HepG2 (cell line): ENCODE results near the gene CAPN11. TPM values are rescaled to one million over a fixed set of nuclear protein-coding genes. Genes with fewer than 3 reads are reported as not detected.

Source experiments
- ATF5 ChIP-seq: sonication (generic); formaldehyde crosslinking; IDR thresholded peaks from 2 replicates; pipeline ENCODE4 v1.4.0; 2020; ENCODE audit warnings: mild to moderate bottlenecking, low read depth, missing genetic modification reagents
- BRD4 ChIP-seq: sonication (generic); formaldehyde crosslinking; IDR thresholded peaks from 2 replicates; pipeline ENCODE4 v1.4.0; 2020; ENCODE audit warnings: missing genetic modification reagents
- DNMT3B ChIP-seq: conservative IDR thresholded peaks from 2 replicates; pipeline ENCODE4 v1.6.1; 2016; ENCODE audit warnings: missing biosample characterization, control low read depth
- IKZF1 ChIP-seq: fragments of 450-650 bp; IDR thresholded peaks from 2 replicates; pipeline ENCODE4 v1.7.1; 2016
- KMT2B ChIP-seq: IDR thresholded peaks from 2 replicates; pipeline ENCODE4 v1.6.1; 2016; ENCODE audit warnings: missing genetic modification reagents, missing compliant biosample characterization
- MEF2D ChIP-seq: sonication (generic); formaldehyde crosslinking; IDR thresholded peaks from 2 replicates; pipeline ENCODE4 v1.5.1; 2020; ENCODE audit warnings: mild to moderate bottlenecking, missing genetic modification reagents
- NBN ChIP-seq: fragments of 450-650 bp; conservative IDR thresholded peaks from 2 replicates; pipeline ENCODE4 v1.6.1; 2017
- SP5 ChIP-seq: IDR thresholded peaks from 2 replicates; pipeline ENCODE4 v1.6.1; 2016; ENCODE audit warnings: low read depth, borderline replicate concordance
- SRF ChIP-seq: IDR thresholded peaks from 2 replicates; pipeline ENCODE4 v1.6.1; 2011; ENCODE audit warnings: mild to moderate bottlenecking, low read depth, low read length, moderate library complexity
- SRSF9 ChIP-seq: fragments of 200-400 bp; formaldehyde crosslinking; IDR thresholded peaks from 2 replicates; pipeline ENCODE4 v1.6.1; 2018; ENCODE audit warnings: borderline replicate concordance, mild to moderate bottlenecking, low read depth, low read length; ENCODE audit not compliant: insufficient read depth, poor library complexity, severe bottlenecking
- ZBTB37 ChIP-seq: sonication (generic); formaldehyde crosslinking; IDR thresholded peaks from 2 replicates; pipeline ENCODE4 v1.4.0; 2020; ENCODE audit warnings: mild to moderate bottlenecking, missing genetic modification reagents
- ZNF276 ChIP-seq: sonication (generic); formaldehyde crosslinking; IDR thresholded peaks from 2 replicates; pipeline ENCODE4 v1.4.0; 2020; ENCODE audit warnings: mild to moderate bottlenecking, low read depth, missing genetic modification reagents
- ZNF547 ChIP-seq: sonication (generic); formaldehyde crosslinking; IDR thresholded peaks from 2 replicates; pipeline ENCODE4 v1.5.1; 2020; ENCODE audit warnings: mild to moderate bottlenecking, missing genetic modification reagents
- ZNF839 ChIP-seq: sonication (generic); formaldehyde crosslinking; IDR thresholded peaks from 2 replicates; pipeline ENCODE4 v1.4.0; 2020; ENCODE audit warnings: missing genetic modification reagents, mild to moderate bottlenecking, borderline replicate concordance
- ZNF850 ChIP-seq: sonication (generic); formaldehyde crosslinking; conservative IDR thresholded peaks from 2 replicates; pipeline ENCODE4 v1.9.0; 2021; ENCODE audit warnings: mild to moderate bottlenecking, missing genetic modification reagents
- polyA plus RNA-seq, 8 experiments: library from polyadenylated mRNA; depleted of rRNA in 3 of 8; stranded (reverse) in 7 of 8; unstranded in 1 of 8; fragments of >200 nt; fragmentation: Illumina TruSeq in 4 of 8; extraction: Trizol in 4 of 8; gene quantifications; 2 replicates each; pipeline versions ENCODE4 v1.2.1 to v1.2.3, GENCODE V29; 2011 to 2016; ENCODE audit warnings: low read depth in 4 of 8, missing spikeins in 1 of 8, mixed read lengths in 1 of 8; ENCODE audit not compliant: insufficient read depth in 1 of 8
- total RNA-seq, 5 experiments: library from RNA; depleted of rRNA; stranded (reverse); fragments of >200 nt; fragmentation: Illumina TruSeq; extraction: Trizol; gene quantifications; 2 replicates each; pipeline ENCODE4 v1.2.3, GENCODE V29; 2016; ENCODE audit warnings: low read depth in 1 of 5
- TF ChIP-seq, protein P1 (sequence below): sonication (generic); formaldehyde crosslinking; IDR thresholded peaks from 2 replicates; pipeline ENCODE4 v1.5.1; 2020; ENCODE audit warnings: missing genetic modification reagents, mild to moderate bottlenecking, borderline replicate concordance
- TF ChIP-seq, protein P2 (sequence below): sonication (generic); formaldehyde crosslinking; IDR thresholded peaks from 2 replicates; pipeline ENCODE4 v1.4.0; 2020; ENCODE audit warnings: missing genetic modification reagents; ENCODE audit errors: not compliant biosample characterization

CAPN11 gene
- total and polyA plus RNA-seq, 2 of the 13 experiments (the other 11 are each of a cell fraction or from before 2014, with no cell fraction given), result 0.07 to 0.11 TPM

DNA sequence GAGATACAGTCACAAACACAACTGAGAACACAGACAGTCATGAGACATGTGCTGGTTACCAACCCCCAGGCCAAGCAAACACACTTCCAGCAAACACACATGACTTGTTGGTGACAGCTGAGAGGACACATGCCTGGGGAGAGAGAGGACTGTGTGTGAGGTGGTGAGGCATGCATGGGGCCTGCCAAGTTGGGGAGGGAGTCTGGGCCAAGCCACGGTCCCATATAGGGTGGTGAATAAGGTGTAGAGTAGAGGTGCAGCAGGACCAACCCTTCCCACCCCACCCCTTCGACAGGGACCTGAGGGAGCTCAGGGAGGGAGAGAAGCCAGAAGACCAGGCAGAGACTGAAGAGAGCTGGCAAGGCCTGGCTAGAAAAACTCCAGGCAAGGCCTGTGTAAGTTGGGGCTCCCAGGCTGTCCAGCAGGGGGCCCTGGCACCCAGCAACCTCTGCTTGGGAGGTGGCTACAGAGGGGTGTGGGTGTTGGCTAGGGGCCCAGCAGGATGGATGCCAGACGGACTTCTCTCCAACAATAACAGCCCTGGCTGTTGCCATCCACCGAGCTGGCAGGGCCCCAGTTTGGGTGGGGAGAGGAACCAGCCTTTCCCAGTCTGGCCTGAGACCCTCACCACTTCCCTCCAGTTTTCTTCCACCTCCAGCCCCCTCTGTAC, 62.8 kb downstream of the CAPN11 start (continued):
- TF ChIP-seq, protein P1, sequence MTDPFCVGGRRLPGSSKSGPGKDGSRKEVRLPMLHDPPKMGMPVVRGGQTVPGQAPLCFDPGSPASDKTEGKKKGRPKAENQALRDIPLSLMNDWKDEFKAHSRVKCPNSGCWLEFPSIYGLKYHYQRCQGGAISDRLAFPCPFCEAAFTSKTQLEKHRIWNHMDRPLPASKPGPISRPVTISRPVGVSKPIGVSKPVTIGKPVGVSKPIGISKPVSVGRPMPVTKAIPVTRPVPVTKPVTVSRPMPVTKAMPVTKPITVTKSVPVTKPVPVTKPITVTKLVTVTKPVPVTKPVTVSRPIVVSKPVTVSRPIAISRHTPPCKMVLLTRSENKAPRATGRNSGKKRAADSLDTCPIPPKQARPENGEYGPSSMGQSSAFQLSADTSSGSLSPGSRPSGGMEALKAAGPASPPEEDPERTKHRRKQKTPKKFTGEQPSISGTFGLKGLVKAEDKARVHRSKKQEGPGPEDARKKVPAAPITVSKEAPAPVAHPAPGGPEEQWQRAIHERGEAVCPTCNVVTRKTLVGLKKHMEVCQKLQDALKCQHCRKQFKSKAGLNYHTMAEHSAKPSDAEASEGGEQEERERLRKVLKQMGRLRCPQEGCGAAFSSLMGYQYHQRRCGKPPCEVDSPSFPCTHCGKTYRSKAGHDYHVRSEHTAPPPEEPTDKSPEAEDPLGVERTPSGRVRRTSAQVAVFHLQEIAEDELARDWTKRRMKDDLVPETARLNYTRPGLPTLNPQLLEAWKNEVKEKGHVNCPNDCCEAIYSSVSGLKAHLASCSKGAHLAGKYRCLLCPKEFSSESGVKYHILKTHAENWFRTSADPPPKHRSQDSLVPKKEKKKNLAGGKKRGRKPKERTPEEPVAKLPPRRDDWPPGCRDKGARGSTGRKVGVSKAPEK, result no peak
- TF ChIP-seq ZBTB37 (CRISPR knock-in tag) (peak; percentile 18; the same call in 1 of the 2 replicates), ZNF839 (CRISPR knock-in tag) (peak; percentile 95; the same call in 1 of the 2 replicates), SRF (no peak), SRSF9 (no peak), ATF5 (no peak), ZNF547 (CRISPR knock-in tag) (no peak; the same call in 1 of the 2 replicates), IKZF1 (no peak), NBN (no peak), MEF2D (no peak), DNMT3B (peak; percentile 74; the same call in 1 of the 2 replicates), ZNF850 (CRISPR knock-in tag) (no peak), BRD4 (CRISPR knock-in tag) (no peak; the same call in 1 of the 2 replicates), KMT2B (no peak), ZNF276 (CRISPR knock-in tag) (0 out of 2 replicates have a peak, but pooled peaks have one; percentile 27), SP5 (CRISPR knock-in tag) (peak; percentile 41; the same call in 1 of the 2 replicates)
- TF ChIP-seq, protein P2, sequence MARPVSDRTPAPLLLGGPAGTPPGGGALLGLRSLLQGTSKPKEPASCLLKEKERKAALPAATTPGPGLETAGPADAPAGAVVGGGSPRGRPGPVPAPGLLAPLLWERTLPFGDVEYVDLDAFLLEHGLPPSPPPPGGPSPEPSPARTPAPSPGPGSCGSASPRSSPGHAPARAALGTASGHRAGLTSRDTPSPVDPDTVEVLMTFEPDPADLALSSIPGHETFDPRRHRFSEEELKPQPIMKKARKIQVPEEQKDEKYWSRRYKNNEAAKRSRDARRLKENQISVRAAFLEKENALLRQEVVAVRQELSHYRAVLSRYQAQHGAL (CRISPR knock-in tag), result no peak
